Measurements from ENCODE around the gene CEACAM18.
"Not testable (repeated sequence)": the region's sequence is repeated elsewhere in the genome, so short reads cannot be mapped to it uniquely, and the experiment has no call there.

Gene CEACAM18

GRCh38 chr19:51500931-51501330 is 22.6 kb downstream of the CEACAM18 start:
- not testable (repeated sequence) for DNase-seq

GRCh38 chr19:51501594-51502263 is 23.4 kb downstream of the CEACAM18 start, which contains the start of gene SIGLEC12:
Gene SIGLEC12 (minus strand): TSS chr19:51501800. CDS start chr19:51501733, 67 bp downstream.
- DNase-seq: no peak

- no peak for DNase-seq
Observed at GRCh38 chr19:51503286-51503817, 25.0 kb downstream of the CEACAM18 start.

- DNase-seq: no peak
Observed at GRCh38 chr19:51503896-51504295, 25.6 kb downstream of the CEACAM18 start.

GRCh38 chr19:51505904-51506303 is 27.6 kb downstream of the CEACAM18 start:
- DNase-seq: no peak

- no peak for DNase-seq
Observed at GRCh38 chr19:51507192-51507591, 28.9 kb downstream of the CEACAM18 start.

- DNase-seq: no peak
Observed at GRCh38 chr19:51507640-51508058, 29.3 kb downstream of the CEACAM18 start.

GRCh38 chr19:51508059-51508733 is 29.9 kb downstream of the CEACAM18 start:
- no peak for DNase-seq

- DNase-seq: no peak
Observed at GRCh38 chr19:51509823-51510660, 31.7 kb downstream of the CEACAM18 start.

- peak; percentile 36 for DNase-seq
Observed at GRCh38 chr19:51511353-51511752, 33.0 kb downstream of the CEACAM18 start.

GRCh38 chr19:51513968-51514367 is 35.6 kb downstream of the CEACAM18 start:
- no peak for DNase-seq

- peak; percentile 47 for DNase-seq
Observed at GRCh38 chr19:51514866-51515481, 36.6 kb downstream of the CEACAM18 start.

GRCh38 chr19:51520728-51521127 is 42.4 kb downstream of the CEACAM18 start:
- DNase-seq: no peak

- no peak for DNase-seq
Observed at GRCh38 chr19:51521357-51521756, 43.0 kb downstream of the CEACAM18 start.

GRCh38 chr19:51521781-51522180 is 43.4 kb downstream of the CEACAM18 start:
- DNase-seq: no peak

- DNase-seq: no peak
Observed at GRCh38 chr19:51524666-51525264, 46.4 kb downstream of the CEACAM18 start.

GRCh38 chr19:51525651-51526050 is 47.3 kb downstream of the CEACAM18 start:
- peak; percentile 4 for DNase-seq

GRCh38 chr19:51529301-51529700 is 51.0 kb downstream of the CEACAM18 start:
- DNase-seq: no peak

GRCh38 chr19:51530616-51531015 is 52.3 kb downstream of the CEACAM18 start:
- DNase-seq: no peak

GRCh38 chr19:51531349-51532315 is 53.3 kb downstream of the CEACAM18 start, which contains the start of gene SIGLEC6:
Gene SIGLEC6 (minus strand): TSS chr19:51531670. CDS start chr19:51531648, 22 bp downstream.
- DNase-seq: no peak

GRCh38 chr19:51535535-51535934 is 57.2 kb downstream of the CEACAM18 start:
- DNase-seq: no peak

All from NCI-H69 (cell line).